Activated CD8-positive, alpha-beta T cell treated with anti-CD3 and anti-CD28 coated beads for 36 hours (primary cell): ENCODE results near the gene MUC4. TPM values are rescaled to one million over a fixed set of nuclear protein-coding genes. Genes with fewer than 3 reads are reported as not detected.
"Not testable (repeated sequence)": the region's sequence is repeated elsewhere in the genome, so short reads cannot be mapped to it uniquely, and the experiment has no call there.

ENCODE experiments used
- ATAC-seq: fragments of 200-7000 bp; cut with Tn5 transposase; one replicate; pipeline ENCODE4 v1.10.0; 2021; ENCODE audit warnings: mild to moderate bottlenecking, moderate library complexity
- CTCF ChIA-PET: fragments of 350-600 bp; sonication (Branson Sonifier 250); formaldehyde crosslinking; loops from one replicate; lab custom pipeline; 2021; ENCODE audit warnings: antibody characterized with exemption; lab: Charles Lee
- POLR2A ChIA-PET: fragments of 350-600 bp; sonication (Branson Sonifier 250); formaldehyde crosslinking; loops from one replicate; lab custom pipeline; 2021; ENCODE audit warnings: antibody characterized with exemption; lab: Charles Lee
- DNase-seq: peaks from one replicate; pipeline ENCODE4 v3.0.0-alpha.2; 2020
- H3K27ac Mint-ChIP-seq: one replicate; pipeline ENCODE4 v1.8.0; 2021; ENCODE audit warnings: mild to moderate bottlenecking, mixed read lengths
- H3K27me3 Mint-ChIP-seq: one replicate; pipeline ENCODE4 v1.8.0; 2021; ENCODE audit warnings: mixed read lengths
- H3K36me3 Mint-ChIP-seq: one replicate; pipeline ENCODE4 v1.8.0; 2021; ENCODE audit warnings: low read depth, mixed read lengths
- H3K4me1 Mint-ChIP-seq: one replicate; pipeline ENCODE4 v1.8.0; 2021; ENCODE audit warnings: low read depth, mixed read lengths
- H3K4me3 Mint-ChIP-seq: one replicate; pipeline ENCODE4 v1.8.0; 2021; ENCODE audit warnings: mild to moderate bottlenecking, moderate library complexity, mixed read lengths
- H3K9me3 Mint-ChIP-seq: one replicate; pipeline ENCODE4 v1.8.0; 2021; ENCODE audit warnings: mixed read lengths
- intact Hi-C: fragments of 100-400 bp; cut with micrococcal nuclease; formaldehyde crosslinking; loops from one replicate; pipeline ENCODE4 v1.10.0; 2022
- total RNA-seq, 2 experiments: library from RNA; stranded (reverse); gene quantifications; one replicate each; pipeline ENCODE4 v1.2.3, GENCODE V29; 2021
- TF ChIP-seq, protein P1 (sequence below): fragments of 200-600 bp; IDR thresholded peaks from one replicate; pipeline ENCODE4 v1.8.0; 2022; ENCODE audit warnings: antibody characterized with exemption, mild to moderate bottlenecking

MUC4 gene
- total RNA-seq, 2 experiments from 2014 or later: 0.20 to 0.31 TPM

GRCh38 chr3:195750797-195751520 lies 60.8 kb downstream of the MUC4 start:
- CTCF ChIA-PET: no interaction called here
- no peak overlapping the region for H3K4me3 Mint-ChIP-seq
- POLR2A ChIA-PET: no interaction called here

DNA sequence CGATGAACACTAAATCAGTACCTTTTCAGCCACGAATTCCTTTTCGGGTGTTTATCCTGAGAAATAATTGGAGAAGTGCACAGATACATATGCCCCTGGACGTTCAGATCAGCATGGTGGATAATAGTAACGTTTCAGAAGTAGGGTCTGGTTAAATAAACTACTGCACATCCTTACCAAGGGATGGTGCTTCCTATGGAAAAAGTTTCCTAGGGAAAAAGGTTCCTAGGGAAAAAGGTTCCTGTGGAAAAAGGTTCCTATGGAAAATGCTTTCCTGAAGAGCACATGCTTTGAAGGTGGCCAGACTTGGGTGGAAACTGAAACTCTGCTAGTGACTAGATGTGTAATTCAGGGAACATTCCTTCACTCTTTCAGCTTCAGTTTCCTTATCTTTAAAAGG lies 62.6 kb downstream of the MUC4 start:
- DNase-seq, H3K27me3 Mint-ChIP-seq, H3K36me3 Mint-ChIP-seq, H3K9me3 Mint-ChIP-seq, intact Hi-C loops, ATAC-seq, H3K27ac Mint-ChIP-seq, H3K4me3 Mint-ChIP-seq: not testable (repeated sequence)
- CTCF ChIA-PET: interaction anchor here (1.3 to 1.8 kb wide), 2 partner anchors 101 to 145 kb away, joined by 5 to 11 read pairs; no protein-coding TSS in a partner anchor
- H3K4me1 Mint-ChIP-seq: peaks cover 11% of the 10 kb centered on the region
- POLR2A ChIA-PET: interaction anchor here (1.3 kb wide), 1 partner anchor 18 kb away, joined by 4 read pairs; no protein-coding TSS in a partner anchor

More at GRCh38 chr3:195750797-195751520, 60.8 kb downstream of the MUC4 start:
- ATAC-seq (no peak), DNase-seq (no peak)
- Mint-ChIP-seq H3K27me3 (no peaks in the 10 kb centered on the region), H3K27ac (no peak overlapping the region), H3K36me3 (no peaks in the 10 kb centered on the region), H3K4me1 (peaks cover 15% of the 10 kb centered on the region), H3K9me3 (no peaks in the 10 kb centered on the region)
- intact Hi-C loops: no loop called here
- TF ChIP-seq, protein P1, sequence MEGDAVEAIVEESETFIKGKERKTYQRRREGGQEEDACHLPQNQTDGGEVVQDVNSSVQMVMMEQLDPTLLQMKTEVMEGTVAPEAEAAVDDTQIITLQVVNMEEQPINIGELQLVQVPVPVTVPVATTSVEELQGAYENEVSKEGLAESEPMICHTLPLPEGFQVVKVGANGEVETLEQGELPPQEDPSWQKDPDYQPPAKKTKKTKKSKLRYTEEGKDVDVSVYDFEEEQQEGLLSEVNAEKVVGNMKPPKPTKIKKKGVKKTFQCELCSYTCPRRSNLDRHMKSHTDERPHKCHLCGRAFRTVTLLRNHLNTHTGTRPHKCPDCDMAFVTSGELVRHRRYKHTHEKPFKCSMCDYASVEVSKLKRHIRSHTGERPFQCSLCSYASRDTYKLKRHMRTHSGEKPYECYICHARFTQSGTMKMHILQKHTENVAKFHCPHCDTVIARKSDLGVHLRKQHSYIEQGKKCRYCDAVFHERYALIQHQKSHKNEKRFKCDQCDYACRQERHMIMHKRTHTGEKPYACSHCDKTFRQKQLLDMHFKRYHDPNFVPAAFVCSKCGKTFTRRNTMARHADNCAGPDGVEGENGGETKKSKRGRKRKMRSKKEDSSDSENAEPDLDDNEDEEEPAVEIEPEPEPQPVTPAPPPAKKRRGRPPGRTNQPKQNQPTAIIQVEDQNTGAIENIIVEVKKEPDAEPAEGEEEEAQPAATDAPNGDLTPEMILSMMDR: no peak

DNA sequence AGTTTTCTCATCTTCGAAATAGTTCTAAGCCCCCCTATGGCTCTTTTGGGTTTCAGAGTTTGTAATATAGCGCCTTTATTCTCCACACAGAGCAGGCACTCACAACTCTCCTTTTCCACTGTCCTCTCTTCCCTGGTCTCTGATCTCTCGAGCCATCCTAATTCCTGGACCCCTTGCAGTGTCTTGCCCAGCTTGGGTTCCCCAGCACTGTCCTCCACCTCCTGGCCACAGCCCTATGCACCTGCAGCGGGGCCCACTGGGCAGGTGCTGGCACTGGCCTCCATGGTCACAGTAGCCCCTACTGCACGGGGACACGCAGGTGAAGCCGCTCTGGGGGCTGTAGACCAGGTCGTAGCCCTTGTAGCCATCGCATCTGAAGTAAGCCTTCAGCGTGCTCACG lies 63.1 kb downstream of the MUC4 start:
- ATAC-seq (no peak), DNase-seq (no peak)
- no peak overlapping the region for H3K4me3 Mint-ChIP-seq
- CTCF ChIA-PET: interaction anchor here (1.3 to 1.8 kb wide), 2 partner anchors 102 to 146 kb away, joined by 5 to 11 read pairs; no protein-coding TSS in a partner anchor
- H3K9me3 Mint-ChIP-seq: no peaks in the 10 kb centered on the region
- TF ChIP-seq, protein P1: no peak
- intact Hi-C loops: no loop called here
- POLR2A ChIA-PET: interaction anchor here (1.3 kb wide), 1 partner anchor 18 kb away, joined by 4 read pairs; no protein-coding TSS in a partner anchor
- H3K36me3 Mint-ChIP-seq: no peaks in the 10 kb centered on the region
- H3K4me1 Mint-ChIP-seq: peaks cover 11% of the 10 kb centered on the region
- H3K27me3 Mint-ChIP-seq: no peaks in the 10 kb centered on the region
- no peak overlapping the region for H3K27ac Mint-ChIP-seq

GRCh38 chr3:195746751-195747150 lies 65.0 kb downstream of the MUC4 start:
- Mint-ChIP-seq H3K27me3 (peaks cover 2% of the 10 kb centered on the region), H3K36me3 (no peaks in the 10 kb centered on the region), H3K9me3 (no peaks in the 10 kb centered on the region), H3K4me3 (no peak overlapping the region), H3K27ac (no peak overlapping the region), H3K4me1 (peaks cover 7% of the 10 kb centered on the region)
- ChIA-PET CTCF (interaction anchor here (0.7 kb wide), 1 partner anchor 10 kb away, joined by 4 read pairs; no protein-coding TSS in a partner anchor), POLR2A (no interaction called here)
- intact Hi-C loops: no loop called here
- TF ChIP-seq, protein P1: no peak
- ATAC-seq (no peak), DNase-seq (no peak)

- ATAC-seq (no peak), DNase-seq (no peak)
- Mint-ChIP-seq H3K27ac (no peak overlapping the region), H3K4me1 (peaks cover 7% of the 10 kb centered on the region), H3K4me3 (no peak overlapping the region), H3K9me3 (no peaks in the 10 kb centered on the region), H3K27me3 (peaks cover 2% of the 10 kb centered on the region), H3K36me3 (no peaks in the 10 kb centered on the region)
- CTCF ChIA-PET: interaction anchor here (1.1 kb wide), 1 partner anchor 9 kb away, joined by 3 read pairs; no protein-coding TSS in a partner anchor
- POLR2A ChIA-PET: no interaction called here
- intact Hi-C loops: no loop called here
- TF ChIP-seq, protein P1: no peak
Measured at GRCh38 chr3:195746346-195746745, 65.4 kb downstream of the MUC4 start.
